HPDE6-E6E7 (cell line): ENCODE measurements around the gene MTFR1L.

ENCODE experiments used
- DNase-seq: peaks from one replicate; pipeline ENCODE4 v3.0.0; 2011; ENCODE audit warnings: missing footprints; ENCODE audit errors: extremely low spot score

The MTFR1L gene

GRCh38 chr1:25877155-25877554 is 57.4 kb downstream of the MTFR1L start:
- DNase-seq, result no peak

GRCh38 chr1:25878690-25879089 is 58.9 kb downstream of the MTFR1L start:
- DNase-seq, result no peak

- no peak for DNase-seq
These were observed 59.9 kb downstream of the MTFR1L start for GRCh38 chr1:25879675-25880074.

- no peak for DNase-seq
These were observed 60.8 kb downstream of the MTFR1L start for GRCh38 chr1:25880518-25880917.

GRCh38 chr1:25881266-25881665 is 61.5 kb downstream of the MTFR1L start:
- DNase-seq, result no peak
